Stimulated activated CD8-positive, alpha-beta memory T cell treated with anti-CD3 and anti-CD28 coated beads, Interleukin-4, amount 100 ng/mL, for 4 hours (primary cell): ENCODE measurements around the gene GRB10.

ENCODE experiments used
- DNase-seq, 2 donors: peaks; one replicate each; pipeline ENCODE4 v3.0.0-alpha.2; 2020; ENCODE audit warnings: low read depth in 2 of 2, low spot score in 1 of 2

GRB10 gene

DNA sequence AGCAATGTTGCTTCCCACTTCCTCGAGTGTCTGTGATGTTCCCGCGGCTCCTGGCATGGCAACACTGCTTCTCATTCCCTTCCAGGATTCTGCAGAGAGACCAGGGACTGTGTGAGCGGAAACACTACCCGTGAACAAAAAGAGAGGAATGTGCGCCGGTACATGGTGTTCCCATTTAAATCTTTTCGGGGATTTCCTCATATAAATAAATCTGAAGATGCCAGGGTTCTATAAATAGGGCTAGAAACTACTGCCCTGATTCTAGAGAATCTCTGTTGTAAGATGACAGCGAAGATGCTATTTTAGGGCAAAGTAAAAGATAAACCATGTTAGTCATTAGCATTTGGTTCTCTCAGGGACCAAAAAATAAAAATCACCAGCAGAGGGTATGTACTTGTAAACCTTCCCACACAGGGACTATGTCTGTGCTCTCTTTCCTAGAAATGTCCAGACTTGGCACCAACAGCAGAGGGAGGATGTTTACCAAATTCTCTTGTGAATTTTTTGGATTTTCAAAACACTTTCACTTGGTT lies 125.3 kb downstream of the GRB10 start:
- no peak for DNase-seq

DNA sequence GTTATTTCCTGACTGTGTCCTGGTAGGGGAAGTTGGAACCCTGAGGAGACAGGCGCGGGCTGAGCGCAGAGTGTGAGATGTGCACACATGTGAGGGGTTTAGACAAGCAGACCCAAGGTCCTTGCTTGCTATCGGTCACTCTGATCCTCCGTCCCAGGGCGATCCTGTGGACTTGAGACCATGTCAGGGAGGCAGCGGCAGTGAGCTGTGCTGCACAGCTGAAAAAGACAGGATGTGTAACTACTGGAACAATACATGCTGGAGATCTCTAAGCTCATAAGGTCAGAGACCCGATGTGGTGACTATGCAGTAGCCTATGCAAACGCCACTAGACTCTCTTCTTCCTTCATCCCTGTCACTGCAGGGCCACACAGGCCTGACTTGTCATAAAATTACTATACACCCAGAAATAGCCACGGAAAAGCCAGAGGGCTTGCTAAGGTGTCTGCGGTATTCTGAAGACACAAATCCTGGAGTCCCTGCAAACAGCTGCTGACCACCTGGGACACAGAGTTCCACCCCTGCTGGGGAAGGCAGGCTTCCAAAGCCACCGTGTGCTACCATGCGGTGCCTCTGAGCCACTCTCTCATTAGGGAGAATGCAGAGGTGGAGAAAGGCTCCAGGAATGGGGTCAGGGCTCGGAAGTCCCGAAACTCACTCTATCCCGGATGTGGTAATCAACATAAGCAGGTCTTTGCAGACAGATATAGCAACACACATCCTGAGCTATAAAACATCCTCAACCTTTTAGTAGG lies 126.4 kb downstream of the GRB10 start:
- DNase-seq = no peak

DNA sequence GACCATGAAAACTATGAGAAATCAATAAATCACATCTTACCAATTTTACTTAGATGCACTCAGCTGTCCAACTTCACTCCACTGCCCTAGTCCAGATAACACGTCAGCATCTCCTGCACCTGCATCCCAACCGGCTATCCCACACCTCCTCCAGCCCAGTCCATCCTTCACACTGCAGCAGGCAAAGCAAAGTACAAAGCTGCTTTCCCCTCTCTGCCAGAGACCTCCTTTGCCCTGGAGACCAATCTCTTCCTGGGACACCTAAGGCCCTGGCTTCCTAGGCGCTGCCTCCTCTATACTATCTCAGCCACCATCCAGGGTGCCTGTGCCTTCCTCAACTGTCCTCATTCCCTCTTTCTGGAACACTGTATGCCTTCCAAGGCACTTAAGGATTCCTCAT lies 127.2 kb downstream of the GRB10 start:
- no peak for DNase-seq

GRCh38 chr7:50655020-50655419 lies 127.7 kb downstream of the GRB10 start:
- no peak for DNase-seq

- no peak for DNase-seq
These were observed 128.7 kb downstream of the GRB10 start for GRCh38 chr7:50653981-50654425.

GRCh38 chr7:50653126-50653864 lies 129.4 kb downstream of the GRB10 start:
- DNase-seq = no peak

GRCh38 chr7:50652400-50653125 lies 130.1 kb downstream of the GRB10 start:
- no peak for DNase-seq

DNA sequence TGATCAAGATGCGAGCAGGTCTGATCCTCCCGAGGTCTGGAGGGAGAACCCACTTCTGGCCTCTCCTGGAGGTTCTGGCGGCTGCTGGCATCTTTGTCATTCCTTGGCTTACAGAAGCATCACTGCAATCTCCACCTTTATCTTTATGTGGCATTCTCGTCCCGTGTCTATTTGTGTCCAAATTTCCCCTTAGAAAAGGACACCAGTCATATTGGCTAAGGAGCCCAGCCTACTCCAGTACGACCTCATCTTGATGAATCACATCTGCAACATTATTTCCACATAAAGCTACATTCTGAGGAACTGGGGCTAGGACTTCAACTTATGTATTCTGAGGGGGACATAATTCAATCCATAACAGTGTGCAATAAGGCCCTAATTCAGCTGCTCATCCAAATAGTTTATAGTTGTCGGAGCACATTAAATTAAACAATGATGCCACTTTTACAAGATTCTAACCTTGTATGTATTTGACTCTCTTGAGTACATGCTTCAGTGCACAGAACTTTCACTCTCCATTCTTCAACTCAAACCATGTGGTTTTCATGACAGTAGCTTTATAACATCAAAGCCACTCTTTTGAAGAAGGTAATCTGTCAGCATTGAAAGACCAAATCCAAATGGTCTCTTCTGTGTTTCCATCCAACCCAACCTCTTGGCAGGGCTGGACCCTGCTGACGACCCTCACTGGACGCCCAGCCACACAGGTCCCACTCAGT lies 131.3 kb downstream of the GRB10 start:
- no peak for DNase-seq

GRCh38 chr7:50650057-50650664 lies 132.5 kb downstream of the GRB10 start:
- DNase-seq = no peak

GRCh38 chr7:50649259-50649885 lies 133.3 kb downstream of the GRB10 start:
- no peak for DNase-seq

GRCh38 chr7:50648570-50649169 lies 134.0 kb downstream of the GRB10 start:
- DNase-seq = no peak

DNA sequence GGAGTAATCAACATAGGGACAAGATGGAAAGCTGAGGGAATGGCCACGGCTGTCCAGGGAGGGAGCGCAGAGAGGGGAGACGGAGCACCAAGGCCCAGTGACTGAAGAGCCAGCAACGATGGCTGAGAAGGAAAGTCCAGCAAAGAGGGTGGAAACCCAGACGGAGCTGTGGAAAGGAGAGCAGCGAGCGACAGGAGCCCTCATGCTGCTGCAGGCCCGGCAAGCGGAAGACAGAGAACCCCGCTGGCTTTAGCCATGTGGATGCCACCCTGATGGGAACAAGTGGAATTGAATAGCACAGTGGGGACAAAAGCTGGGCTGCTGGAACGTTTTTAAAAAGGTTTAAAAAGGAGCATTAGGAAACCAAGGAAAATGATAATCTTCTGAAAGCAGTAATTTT lies 134.6 kb downstream of the GRB10 start:
- DNase-seq = no peak

DNA sequence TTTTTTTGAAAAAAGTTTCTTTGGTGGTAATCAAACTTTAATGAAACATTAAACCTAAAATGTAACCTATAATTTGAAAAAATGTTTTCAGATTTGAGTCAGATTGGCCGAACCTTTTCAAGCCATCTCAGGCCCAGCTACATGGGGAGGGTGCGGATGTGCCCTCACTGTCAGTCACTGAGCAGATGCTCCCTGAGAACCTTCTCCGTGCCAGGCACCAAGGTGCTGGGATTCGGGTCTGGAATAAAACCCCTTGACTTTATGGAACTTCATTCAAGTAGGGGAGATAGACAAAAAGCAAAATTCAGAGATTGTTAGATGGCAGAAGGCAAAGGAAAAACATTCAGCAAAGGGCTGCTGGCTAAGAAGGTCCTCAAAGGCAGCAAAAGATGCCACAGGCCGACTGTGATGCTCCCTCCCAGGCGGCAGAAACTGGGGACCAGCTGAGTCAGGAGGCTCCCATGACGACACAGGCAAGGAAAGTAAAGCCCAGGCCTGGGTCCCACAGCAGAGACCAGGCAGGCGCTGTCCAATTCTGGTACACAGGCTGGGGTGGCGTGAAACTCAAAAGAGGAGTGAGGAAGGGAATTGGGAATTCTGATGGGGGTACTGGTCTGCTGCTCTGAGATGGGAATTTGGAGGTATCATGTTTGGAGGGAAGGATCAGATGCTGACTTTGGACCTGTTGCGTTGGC lies 135.3 kb downstream of the GRB10 start:
- no peak for DNase-seq

DNA sequence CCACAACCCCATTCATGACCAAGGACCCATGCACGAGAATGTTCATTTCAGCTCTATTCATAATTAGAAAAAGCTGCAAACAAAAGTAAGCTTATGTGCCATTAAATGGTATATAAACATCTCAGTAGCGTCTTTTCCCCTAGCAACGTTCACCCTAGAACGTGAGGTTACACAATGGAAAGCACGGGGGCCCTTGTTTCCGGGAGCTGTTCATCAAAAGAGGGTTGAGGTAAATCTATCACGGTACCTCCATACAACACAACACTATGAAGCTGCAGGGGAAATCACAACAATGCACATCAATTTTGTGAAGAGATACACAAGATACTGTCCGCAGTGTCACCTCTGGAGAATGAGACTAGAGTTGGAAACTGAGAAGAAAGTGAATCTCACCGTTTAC lies 136.6 kb downstream of the GRB10 start:
- no peak for DNase-seq

- DNase-seq = no peak
These were observed 137.5 kb downstream of the GRB10 start for GRCh38 chr7:50645186-50645585.

DNA sequence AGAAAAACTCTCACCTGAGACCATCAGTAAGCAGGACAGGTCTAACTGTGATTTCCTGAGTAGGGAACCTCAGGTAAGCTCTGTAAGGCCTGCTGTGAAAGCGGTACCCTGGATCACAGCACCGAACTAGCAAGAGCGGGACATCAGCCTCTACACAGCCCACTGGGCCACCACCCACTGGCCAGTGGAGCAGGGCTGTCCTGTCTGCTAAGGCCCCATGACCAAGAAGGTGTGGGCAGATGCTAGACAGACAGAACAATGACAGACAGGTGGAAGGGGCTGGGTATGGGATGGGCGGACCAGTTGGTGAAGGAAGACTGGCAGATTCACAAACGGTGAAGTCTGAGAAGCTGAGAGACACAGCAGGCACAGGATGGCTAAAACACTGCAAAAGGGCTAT lies 138.1 kb downstream of the GRB10 start:
- DNase-seq = no peak

- DNase-seq = no peak
These were observed 138.6 kb downstream of the GRB10 start for GRCh38 chr7:50644114-50644513.

DNA sequence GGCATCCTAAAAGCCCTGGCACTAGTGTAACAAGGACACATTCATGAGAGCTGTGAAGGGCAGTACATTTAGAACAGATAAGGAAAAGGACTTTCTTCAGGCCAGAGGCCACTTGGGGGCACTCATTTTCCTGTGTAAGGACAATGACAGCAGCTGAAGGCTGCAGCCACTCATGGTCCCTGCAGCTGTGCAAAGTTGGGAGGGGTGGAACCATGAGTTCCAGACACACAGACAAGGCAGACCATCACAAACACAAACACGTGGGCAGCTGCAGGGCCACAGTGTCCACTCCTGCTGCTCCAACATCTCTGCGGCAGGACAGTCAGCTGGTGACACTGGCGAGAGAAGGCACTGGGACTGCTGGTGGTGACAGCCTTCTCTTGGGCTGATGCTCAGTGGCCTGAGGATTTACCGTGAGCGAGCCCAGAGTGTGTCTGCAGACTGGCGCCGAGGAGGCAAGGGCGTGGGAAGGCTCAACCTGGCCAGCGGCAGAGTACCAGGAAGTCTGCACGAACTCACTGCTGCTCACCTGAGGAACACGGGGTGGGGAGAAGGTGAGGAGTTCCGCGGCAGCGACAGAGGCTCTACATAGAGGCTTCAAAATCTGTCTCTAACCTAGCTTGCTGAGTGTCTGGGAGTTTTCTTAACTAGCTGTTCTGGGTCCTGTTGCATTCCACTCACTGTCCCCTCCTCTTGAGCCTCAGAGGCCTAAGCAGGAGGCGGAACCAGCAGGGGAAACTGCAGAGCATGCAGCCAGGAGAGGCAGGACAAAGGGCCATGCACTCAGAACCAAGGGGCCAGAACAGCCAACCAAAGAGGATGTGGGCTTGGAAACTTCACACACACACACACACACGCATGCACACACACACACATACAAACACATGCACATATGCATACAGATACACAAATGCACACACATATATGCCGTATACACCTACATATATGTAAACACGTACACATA lies 141.0 kb downstream of the GRB10 start:
- no peak for DNase-seq
